ENCODE results near the gene AGO4.

Gene AGO4

DNA sequence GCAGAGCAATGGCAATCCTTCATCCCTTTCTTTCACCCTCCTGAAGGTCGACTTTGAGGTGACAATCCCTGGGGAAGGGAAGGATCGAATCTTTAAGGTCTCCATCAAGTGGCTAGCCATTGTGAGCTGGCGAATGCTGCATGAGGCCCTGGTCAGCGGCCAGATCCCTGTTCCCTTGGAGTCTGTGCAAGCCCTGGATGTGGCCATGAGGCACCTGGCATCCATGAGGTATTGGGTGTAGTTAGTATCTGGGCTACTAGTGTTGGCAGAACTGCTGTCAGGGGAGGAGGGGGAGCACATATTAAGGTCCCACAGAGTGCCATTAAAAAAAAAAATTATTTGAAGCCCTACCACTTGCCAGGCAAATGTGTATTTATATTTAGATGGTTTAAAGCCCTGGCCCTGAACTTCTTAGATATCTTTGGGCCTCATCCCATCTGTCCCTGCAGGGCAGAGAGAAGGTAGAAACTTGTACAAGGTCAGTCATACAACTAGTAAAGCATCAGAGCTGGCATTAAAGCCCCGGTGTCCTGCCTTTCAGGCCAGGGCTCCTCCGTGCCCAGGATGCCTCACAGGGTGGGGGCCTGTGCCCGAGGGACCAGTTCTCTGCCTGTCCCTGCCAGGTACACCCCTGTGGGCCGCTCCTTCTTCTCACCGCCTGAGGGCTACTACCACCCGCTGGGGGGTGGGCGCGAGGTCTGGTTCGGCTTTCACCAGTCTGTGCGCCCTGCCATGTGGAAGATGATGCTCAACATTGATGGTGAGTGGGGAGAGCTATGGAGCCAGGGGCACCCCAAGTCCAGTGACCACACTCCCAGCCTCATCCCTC is 85.4 kb downstream of the AGO4 start:
- Histone ChIP-seq H3K9ac (ENCODE audit: insufficient read length) (no peak overlapping the region), H3K9me3 (ENCODE audit: low read depth, low read length) (no peaks in the 10 kb centered on the region), H3K36me3 (ENCODE audit: insufficient read depth, low read length) (peaks cover 48% of the 10 kb centered on the region), H3K27ac (no peak overlapping the region), H3K4me3 (no peak overlapping the region)
- DNase-seq (ENCODE audit: low read depth, low spot score) = no peak
- no peak for TF ChIP-seq EZH2 (IDR thresholded peaks at IDR 0.05)
- no peak for TF ChIP-seq FOXP2 (optimal IDR thresholded peaks at IDR 0.05; ENCODE audit: control extremely low read depth, extremely low read length, insufficient read depth)
- TF ChIP-seq POLR2AphosphoS5 (IDR thresholded peaks at IDR 0.05; ENCODE audit: borderline replicate concordance, low read depth, low read length) = no peak

DNA sequence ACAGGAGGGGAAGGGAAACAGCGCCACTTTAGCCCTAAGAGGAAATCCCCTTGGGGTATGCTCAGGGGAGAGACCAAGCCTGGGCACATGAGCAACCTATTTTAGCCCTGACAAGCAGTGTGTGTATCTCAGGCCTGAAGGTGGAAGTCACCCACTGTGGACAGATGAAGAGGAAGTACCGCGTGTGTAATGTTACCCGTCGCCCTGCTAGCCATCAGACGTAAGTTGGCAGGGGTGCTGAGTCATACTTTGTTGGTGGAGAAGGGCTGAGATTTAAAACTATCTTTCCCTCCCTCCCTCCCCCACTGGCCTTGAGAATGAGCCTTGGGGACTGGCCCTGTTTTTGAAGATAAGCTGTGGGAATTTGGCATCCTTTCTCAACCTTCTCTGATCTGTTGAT is 86.4 kb downstream of the AGO4 start:
- Histone ChIP-seq H3K27ac (no peak overlapping the region), H3K36me3 (ENCODE audit: insufficient read depth, low read length) (peaks cover 53% of the 10 kb centered on the region), H3K4me3 (no peak overlapping the region), H3K9me3 (ENCODE audit: low read depth, low read length) (no peaks in the 10 kb centered on the region), H3K9ac (ENCODE audit: insufficient read length) (no peak overlapping the region)
- TF ChIP-seq EZH2 (IDR thresholded peaks at IDR 0.05) = no peak
- TF ChIP-seq FOXP2 (optimal IDR thresholded peaks at IDR 0.05; ENCODE audit: control extremely low read depth, extremely low read length, insufficient read depth) = no peak
- no peak for TF ChIP-seq POLR2AphosphoS5 (IDR thresholded peaks at IDR 0.05; ENCODE audit: borderline replicate concordance, low read depth, low read length)
- no peak for DNase-seq (ENCODE audit: low read depth, low spot score)

DNA sequence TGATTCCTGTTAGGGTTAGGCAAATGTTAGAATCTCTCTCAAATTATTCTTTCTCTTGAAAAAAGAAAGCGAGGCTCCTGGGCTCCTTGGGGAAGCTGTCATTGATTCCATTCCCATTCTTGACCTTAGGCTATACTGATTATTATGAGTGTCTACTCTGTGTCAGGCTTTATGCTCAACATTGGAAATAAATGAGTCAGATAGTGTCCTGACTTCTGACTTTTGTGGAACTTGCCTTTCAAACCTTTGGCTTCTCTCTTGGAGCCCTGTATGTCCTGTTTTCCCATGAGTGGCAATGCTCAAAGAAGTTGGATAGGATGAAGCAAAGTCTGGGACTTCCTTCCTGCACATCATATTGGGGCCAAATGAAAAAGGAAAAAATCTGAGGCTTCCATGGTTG is 86.8 kb downstream of the AGO4 start:
- H3K36me3 ChIP-seq (ENCODE audit: insufficient read depth, low read length) = peaks cover 53% of the 10 kb centered on the region
- no peak overlapping the region for H3K27ac ChIP-seq
- H3K9me3 ChIP-seq (ENCODE audit: low read depth, low read length) = no peaks in the 10 kb centered on the region
- DNase-seq (ENCODE audit: low read depth, low spot score) = no peak
- no peak overlapping the region for H3K9ac ChIP-seq (ENCODE audit: insufficient read length)
- no peak overlapping the region for H3K4me3 ChIP-seq
- TF ChIP-seq FOXP2 (optimal IDR thresholded peaks at IDR 0.05; ENCODE audit: control extremely low read depth, extremely low read length, insufficient read depth) = no peak
- TF ChIP-seq POLR2AphosphoS5 (IDR thresholded peaks at IDR 0.05; ENCODE audit: borderline replicate concordance, low read depth, low read length) = no peak
- TF ChIP-seq EZH2 (IDR thresholded peaks at IDR 0.05) = no peak

DNA sequence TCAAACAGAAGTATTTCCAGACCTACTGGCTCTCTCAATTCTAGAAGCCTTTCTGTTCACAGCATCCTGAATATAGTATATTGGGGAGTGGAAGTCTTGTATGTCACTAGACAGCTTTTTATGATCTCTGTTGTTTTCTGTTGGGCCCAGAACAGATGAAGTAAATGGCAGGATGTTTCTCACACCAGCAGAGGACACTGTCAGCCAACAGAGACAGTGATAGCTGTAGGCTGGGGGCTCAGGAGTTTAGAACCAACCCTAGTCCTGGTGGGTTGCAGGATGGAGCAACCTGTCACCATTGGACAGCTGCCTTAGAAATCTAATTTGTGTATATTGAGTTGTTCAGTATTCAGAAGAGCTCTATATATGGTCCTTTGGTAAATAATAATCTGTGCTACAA is 92.1 kb downstream of the AGO4 start:
- H3K9me3 ChIP-seq (ENCODE audit: low read depth, low read length) = no peaks in the 10 kb centered on the region
- H3K9ac ChIP-seq (ENCODE audit: insufficient read length) = no peak overlapping the region
- H3K27ac ChIP-seq = no peak overlapping the region
- TF ChIP-seq EZH2 (IDR thresholded peaks at IDR 0.05) = no peak
- no peak for TF ChIP-seq POLR2AphosphoS5 (IDR thresholded peaks at IDR 0.05; ENCODE audit: borderline replicate concordance, low read depth, low read length)
- TF ChIP-seq FOXP2 (optimal IDR thresholded peaks at IDR 0.05; ENCODE audit: control extremely low read depth, extremely low read length, insufficient read depth) = no peak
- no peak for DNase-seq (ENCODE audit: low read depth, low spot score)
- H3K4me3 ChIP-seq = no peak overlapping the region
- H3K36me3 ChIP-seq (ENCODE audit: insufficient read depth, low read length) = peaks cover 47% of the 10 kb centered on the region

DNA sequence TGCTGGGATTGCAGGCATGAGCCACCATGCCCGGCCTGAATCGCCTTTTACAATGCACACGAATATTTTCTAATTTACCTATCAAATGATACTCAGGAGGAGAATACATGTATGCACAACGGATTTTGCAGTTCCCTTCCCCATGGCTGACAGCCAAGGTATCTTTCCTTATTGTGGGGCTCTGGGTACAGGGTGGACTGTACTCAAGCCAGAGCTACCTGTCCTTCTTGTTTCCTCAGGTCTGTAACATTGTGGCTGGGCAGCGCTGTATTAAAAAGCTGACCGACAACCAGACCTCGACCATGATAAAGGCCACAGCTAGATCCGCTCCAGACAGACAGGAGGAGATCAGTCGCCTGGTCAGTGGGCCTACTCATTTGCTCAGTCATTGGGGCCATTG is 93.4 kb downstream of the AGO4 start:
- peaks cover 43% of the 10 kb centered on the region for H3K36me3 ChIP-seq (ENCODE audit: insufficient read depth, low read length)
- TF ChIP-seq FOXP2 (optimal IDR thresholded peaks at IDR 0.05; ENCODE audit: control extremely low read depth, extremely low read length, insufficient read depth) (no peak), EZH2 (IDR thresholded peaks at IDR 0.05) (no peak), POLR2AphosphoS5 (IDR thresholded peaks at IDR 0.05; ENCODE audit: borderline replicate concordance, low read depth, low read length) (no peak)

DNA sequence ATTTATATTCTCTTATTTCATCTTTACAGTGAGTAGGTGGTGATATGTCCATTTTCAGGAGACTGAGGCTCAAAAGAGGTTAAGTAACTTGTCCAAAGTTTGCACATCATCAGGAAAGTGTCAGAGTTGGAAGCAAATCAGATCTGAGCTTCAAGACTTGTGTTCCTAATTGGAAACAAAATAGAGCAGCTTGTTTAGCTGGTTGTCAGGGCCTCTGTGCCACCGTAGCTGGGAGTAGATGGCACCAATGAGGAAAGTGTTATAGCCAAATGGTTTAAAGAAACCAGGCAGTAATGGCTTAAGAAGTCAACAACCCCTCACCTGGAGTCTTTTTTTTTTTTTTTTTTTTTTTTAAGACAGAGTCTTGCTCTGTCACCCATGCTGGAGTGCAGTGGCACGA is 94.9 kb downstream of the AGO4 start:
- H3K9me3 ChIP-seq (ENCODE audit: low read depth, low read length) = no peaks in the 10 kb centered on the region
- no peak for DNase-seq (ENCODE audit: low read depth, low spot score)
- H3K36me3 ChIP-seq (ENCODE audit: insufficient read depth, low read length) = peaks cover 44% of the 10 kb centered on the region
- no peak overlapping the region for H3K4me3 ChIP-seq
- no peak for TF ChIP-seq FOXP2 (optimal IDR thresholded peaks at IDR 0.05; ENCODE audit: control extremely low read depth, extremely low read length, insufficient read depth)
- no peak for TF ChIP-seq POLR2AphosphoS5 (IDR thresholded peaks at IDR 0.05; ENCODE audit: borderline replicate concordance, low read depth, low read length)
- TF ChIP-seq EZH2 (IDR thresholded peaks at IDR 0.05) = no peak
- no peak overlapping the region for H3K9ac ChIP-seq (ENCODE audit: insufficient read length)
- no peak overlapping the region for H3K27ac ChIP-seq

More for the DNA sequence above, 93.4 kb downstream of the AGO4 start:
- no peak for DNase-seq (ENCODE audit: low read depth, low spot score)
- Histone ChIP-seq H3K9me3 (ENCODE audit: low read depth, low read length) (no peaks in the 10 kb centered on the region), H3K9ac (ENCODE audit: insufficient read length) (no peak overlapping the region), H3K4me3 (no peak overlapping the region), H3K27ac (no peak overlapping the region)
